Duodenal mucosa (tissue), 2 donors: ENCODE data around the gene MVB12B.

Experiments
- H3K27ac ChIP-seq: one replicate; pipeline ENCODE4 v1.7.0; 2013; ENCODE audit warnings: low read depth, low read length
- H3K27me3 ChIP-seq, 2 donors: one replicate each; pipeline ENCODE4 v1.7.0; 2013; ENCODE audit warnings: low read length in 2 of 2, control low read depth in 1 of 2; ENCODE audit not compliant: insufficient read depth in 2 of 2, control insufficient read depth in 1 of 2
- H3K36me3 ChIP-seq, 2 donors: one replicate each; pipeline ENCODE4 v1.7.0; 2013; ENCODE audit warnings: low read length in 2 of 2, control low read depth in 1 of 2; ENCODE audit not compliant: insufficient read depth in 2 of 2, control insufficient read depth in 1 of 2
- H3K4me1 ChIP-seq, 2 donors: one replicate each; pipeline ENCODE4 v1.7.0; 2013; ENCODE audit warnings: low read length in 2 of 2, control low read depth in 1 of 2; ENCODE audit not compliant: insufficient read depth in 2 of 2, control insufficient read depth in 1 of 2
- H3K4me3 ChIP-seq, 2 donors: one replicate each; pipeline ENCODE4 v1.7.0; 2013; ENCODE audit warnings: low read length in 2 of 2, low read depth in 1 of 2
- H3K9ac ChIP-seq, 2 donors: one replicate each; pipeline ENCODE4 v1.7.0; 2013; ENCODE audit warnings: low read length in 2 of 2, low read depth in 1 of 2
- H3K9me3 ChIP-seq, 2 donors: one replicate each; pipeline ENCODE4 v1.7.0; 2013; ENCODE audit warnings: low read length in 2 of 2, control low read depth in 1 of 2; ENCODE audit not compliant: control insufficient read depth in 1 of 2

MVB12B gene

DNA sequence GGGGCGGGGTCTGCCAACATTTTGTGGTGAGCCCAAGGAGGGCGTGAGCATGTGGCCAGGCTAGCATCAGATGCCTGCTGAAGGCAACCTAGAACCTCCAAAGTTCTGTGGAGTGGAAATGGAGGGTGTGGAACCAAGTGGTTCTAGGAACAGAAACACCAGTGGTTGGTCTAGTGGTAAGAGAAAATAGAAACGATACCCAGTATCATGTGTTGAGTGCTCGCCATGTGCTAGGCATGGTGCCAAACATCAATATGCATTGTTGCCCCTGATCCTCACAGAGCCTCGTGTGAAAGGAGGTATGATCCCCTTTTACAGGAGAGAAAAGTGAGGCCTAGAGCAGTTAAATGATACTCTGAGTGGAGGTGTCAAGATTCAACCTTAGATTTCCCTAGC lies 31.5 kb upstream of the MVB12B start:
- Histone ChIP-seq H3K9ac (no peak overlapping the region), H3K9me3 (no peaks in the 10 kb centered on the region), H3K4me3 (no peak overlapping the region), H3K27ac (no peak overlapping the region), H3K27me3 (peaks cover 6 to 23% of the 10 kb centered on the region in 2 donors), H3K36me3 (no peaks in the 10 kb centered on the region), H3K4me1 (no peaks in the 10 kb centered on the region)

- Histone ChIP-seq H3K9ac (no peak overlapping the region), H3K9me3 (no peaks in the 10 kb centered on the region), H3K27ac (no peak overlapping the region), H3K4me1 (no peaks in the 10 kb centered on the region), H3K36me3 (no peaks in the 10 kb centered on the region), H3K4me3 (no peak overlapping the region), H3K27me3 (peaks cover 6 to 23% of the 10 kb centered on the region in 2 donors)
Observed at GRCh38 chr9:126295516-126295915, 31.1 kb upstream of the MVB12B start.

DNA sequence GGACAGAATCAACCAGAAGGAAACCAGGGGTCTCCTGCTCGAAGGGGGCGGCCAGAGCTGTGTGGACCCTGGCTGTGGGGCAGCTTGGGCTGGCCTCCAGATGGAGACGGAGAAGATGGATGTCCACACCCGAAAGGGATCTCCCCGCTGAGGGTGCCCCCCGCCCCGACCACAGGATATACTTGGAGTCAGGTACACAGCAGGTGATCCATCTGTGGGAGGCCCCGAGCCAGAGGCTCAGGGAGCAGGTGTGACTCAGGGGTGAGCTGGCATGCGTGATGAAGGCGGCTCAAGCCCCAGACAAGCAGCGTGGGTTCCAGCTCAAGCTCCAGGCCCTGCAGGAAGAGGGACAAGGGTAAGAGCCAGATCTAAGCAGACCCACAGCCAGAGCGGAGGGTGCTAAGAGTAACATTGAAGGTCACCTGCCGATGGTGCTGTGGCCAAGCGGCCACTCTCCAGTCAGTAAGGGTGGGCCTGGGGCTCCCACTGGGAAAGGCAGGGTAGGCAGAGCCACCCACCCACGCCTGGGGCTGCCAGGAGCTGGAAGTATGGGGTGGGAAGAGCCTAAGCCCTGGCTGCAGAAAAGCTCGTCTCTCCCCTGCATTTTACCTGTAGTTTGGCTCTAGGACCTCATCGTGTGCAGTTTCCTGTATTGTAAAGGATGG lies 30.6 kb upstream of the MVB12B start:
- H3K36me3 ChIP-seq: no peaks in the 10 kb centered on the region
- H3K4me3 ChIP-seq: no peak overlapping the region
- no peaks in the 10 kb centered on the region for H3K4me1 ChIP-seq
- peaks cover 6 to 23% of the 10 kb centered on the region in 2 donors for H3K27me3 ChIP-seq
- no peak overlapping the region for H3K9ac ChIP-seq
- H3K27ac ChIP-seq: no peak overlapping the region
- no peaks in the 10 kb centered on the region for H3K9me3 ChIP-seq

- H3K36me3 ChIP-seq: no peaks in the 10 kb centered on the region
- no peaks in the 10 kb centered on the region for H3K9me3 ChIP-seq
- no peak overlapping the region for H3K27ac ChIP-seq
- no peaks in the 10 kb centered on the region for H3K4me1 ChIP-seq
- no peak overlapping the region for H3K4me3 ChIP-seq
- H3K27me3 ChIP-seq: peaks cover 6 to 23% of the 10 kb centered on the region in 2 donors
- H3K9ac ChIP-seq: no peak overlapping the region
Observed at GRCh38 chr9:126296687-126297086, 29.9 kb upstream of the MVB12B start.

- H3K27ac ChIP-seq: no peak overlapping the region
- no peak overlapping the region for H3K9ac ChIP-seq
- peaks cover 6 to 23% of the 10 kb centered on the region in 2 donors for H3K27me3 ChIP-seq
- no peaks in the 10 kb centered on the region for H3K36me3 ChIP-seq
- H3K4me1 ChIP-seq: no peaks in the 10 kb centered on the region
- H3K9me3 ChIP-seq: no peaks in the 10 kb centered on the region
- H3K4me3 ChIP-seq: no peak overlapping the region
Observed at GRCh38 chr9:126297661-126298060, 29.0 kb upstream of the MVB12B start.

DNA sequence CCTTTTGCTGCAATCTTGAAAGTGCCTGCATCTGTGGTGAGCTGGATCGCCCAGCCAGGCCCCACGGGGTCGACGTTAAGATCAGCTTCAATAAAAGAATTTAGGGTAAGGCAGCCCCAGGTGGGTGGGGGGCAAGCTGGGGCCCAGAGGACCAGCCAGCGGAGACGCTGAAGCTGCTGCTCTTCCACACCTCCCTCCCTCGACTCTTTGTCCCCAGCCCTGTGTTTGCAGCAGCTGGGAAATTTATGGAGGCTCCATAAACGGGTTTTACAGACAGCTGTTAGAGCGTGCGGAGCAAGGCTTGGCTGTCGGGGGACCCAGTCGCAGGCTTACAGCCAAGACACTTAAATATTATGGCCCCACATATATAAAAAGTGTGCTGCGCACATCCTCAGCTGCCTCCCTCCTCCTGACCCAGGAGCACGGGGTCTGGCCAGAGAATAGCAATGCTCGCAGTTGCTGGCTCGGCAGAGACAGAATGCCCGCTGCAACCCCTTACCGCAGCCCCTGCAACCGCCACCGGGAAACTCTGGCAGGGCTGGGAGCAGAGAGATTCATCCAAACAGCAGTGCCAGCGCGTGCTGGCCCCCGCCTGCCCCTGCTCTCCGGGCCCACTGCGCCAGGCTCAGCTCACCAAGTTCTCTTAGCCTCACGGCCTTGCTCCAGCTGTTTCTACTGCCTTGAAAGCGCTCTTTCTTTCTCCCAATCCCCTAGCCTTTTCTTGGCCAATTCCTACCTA lies 28.4 kb upstream of the MVB12B start:
- Histone ChIP-seq H3K27me3 (peaks cover 6 to 23% of the 10 kb centered on the region in 2 donors), H3K36me3 (no peaks in the 10 kb centered on the region), H3K9me3 (no peaks in the 10 kb centered on the region), H3K9ac (no peak overlapping the region), H3K27ac (no peak overlapping the region), H3K4me1 (no peaks in the 10 kb centered on the region), H3K4me3 (no peak overlapping the region)

DNA sequence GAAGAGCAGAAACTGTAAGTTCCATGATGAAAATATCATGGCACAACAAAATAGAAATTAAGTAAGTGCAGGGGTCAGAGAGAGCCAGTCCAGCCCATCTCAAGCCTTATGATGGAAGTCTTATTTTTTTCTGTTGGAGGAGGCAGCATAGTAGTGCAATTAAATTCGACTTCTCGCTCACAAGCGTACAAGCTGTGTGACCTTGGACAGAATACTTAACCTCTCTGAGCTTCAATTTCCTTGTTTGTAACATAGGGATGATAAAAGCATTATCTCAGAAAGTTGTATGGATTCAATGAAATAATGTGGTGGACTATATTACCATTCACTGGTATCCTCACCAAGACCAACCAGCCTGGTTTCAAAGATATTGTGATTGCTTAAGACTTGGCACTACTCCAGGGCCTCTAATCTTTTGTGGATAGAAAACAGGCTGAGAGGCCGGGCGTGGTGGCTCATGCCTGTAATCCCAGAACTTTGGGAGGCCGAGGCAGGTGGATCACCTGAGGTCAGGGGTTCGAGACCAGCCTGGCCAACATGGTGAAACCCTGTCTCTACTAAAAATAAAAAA lies 26.8 kb upstream of the MVB12B start:
- Histone ChIP-seq H3K27ac (no peak overlapping the region), H3K9me3 (no peaks in the 10 kb centered on the region)

DNA sequence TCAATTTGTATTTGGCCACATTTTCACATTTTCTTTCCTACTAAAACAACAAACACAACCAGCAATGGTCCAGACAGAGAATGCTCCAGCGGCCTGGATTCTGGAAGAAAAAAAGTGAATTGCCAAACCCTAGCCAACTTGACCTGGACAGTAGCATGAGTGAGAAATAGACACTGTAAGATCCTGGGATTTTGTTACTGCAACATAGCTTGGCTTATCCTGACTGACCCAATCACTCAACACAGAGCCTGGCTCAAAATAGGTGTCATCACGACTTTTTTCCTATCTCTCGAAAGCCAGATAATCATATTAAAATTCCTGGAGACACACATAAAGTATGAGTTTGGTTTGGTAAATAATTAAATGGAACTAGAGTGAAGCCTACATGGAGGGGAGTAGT lies 25.4 kb upstream of the MVB12B start:
- Histone ChIP-seq H3K4me1 (no peaks in the 10 kb centered on the region), H3K27ac (no peak overlapping the region), H3K4me3 (no peak overlapping the region), H3K9me3 (no peaks in the 10 kb centered on the region), H3K27me3 (peaks cover 6 to 13% of the 10 kb centered on the region in 2 donors), H3K36me3 (no peaks in the 10 kb centered on the region), H3K9ac (no peak overlapping the region)

More for the DNA sequence above, 26.8 kb upstream of the MVB12B start:
- Histone ChIP-seq H3K9ac (no peak overlapping the region), H3K4me3 (no peak overlapping the region), H3K27me3 (peaks cover 6 to 23% of the 10 kb centered on the region in 2 donors), H3K4me1 (no peaks in the 10 kb centered on the region), H3K36me3 (no peaks in the 10 kb centered on the region)

DNA sequence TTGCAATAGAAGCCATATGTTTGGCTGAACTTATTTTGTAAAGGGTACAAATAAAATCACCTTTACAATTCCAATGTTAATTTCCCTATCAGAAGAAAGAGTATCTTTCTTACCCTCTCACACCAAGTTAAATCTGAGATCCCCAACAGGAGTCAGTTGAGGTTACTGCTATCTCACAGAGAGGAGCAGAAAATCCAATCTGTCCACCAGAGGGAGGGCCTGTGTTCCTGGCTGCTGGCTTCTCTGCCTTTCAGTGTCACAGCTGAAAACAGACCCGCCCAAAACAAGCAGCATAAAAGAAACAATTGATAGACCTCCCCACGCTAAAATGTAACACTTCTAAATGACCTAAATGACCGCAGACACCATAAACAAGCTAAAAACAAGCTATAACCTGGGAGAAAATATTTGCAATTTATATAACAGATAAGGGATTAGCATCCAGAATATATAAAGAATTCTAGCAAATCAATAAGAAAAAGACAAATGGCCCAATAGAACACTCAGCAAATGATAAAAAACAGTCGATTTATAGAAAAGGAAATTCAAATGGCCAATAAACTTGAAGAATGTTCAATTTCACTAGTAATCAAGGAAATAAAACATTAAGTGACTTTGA lies 24.5 kb upstream of the MVB12B start:
- Histone ChIP-seq H3K4me3 (no peak overlapping the region), H3K4me1 (no peaks in the 10 kb centered on the region), H3K9ac (no peak overlapping the region), H3K36me3 (no peaks in the 10 kb centered on the region), H3K27ac (no peak overlapping the region), H3K27me3 (peaks cover 6 to 9% of the 10 kb centered on the region in 2 donors), H3K9me3 (no peaks in the 10 kb centered on the region)

GRCh38 chr9:126302730-126303129 lies 23.9 kb upstream of the MVB12B start:
- no peaks in the 10 kb centered on the region for H3K36me3 ChIP-seq
- no peak overlapping the region for H3K27ac ChIP-seq
- no peak overlapping the region for H3K4me3 ChIP-seq
- H3K9me3 ChIP-seq: no peaks in the 10 kb centered on the region
- H3K9ac ChIP-seq: no peak overlapping the region
- H3K4me1 ChIP-seq: no peaks in the 10 kb centered on the region
- H3K27me3 ChIP-seq: peaks cover 6% of the 10 kb centered on the region in 2 donors
